Suprapubic skin (tissue), 4 donors: ENCODE results near the gene RPF1.

Source experiments
- EP300 ChIP-seq: sonication (generic); formaldehyde crosslinking; IDR thresholded peaks from one replicate; pipeline ENCODE4 v1.6.1; 2017; ENCODE audit warnings: antibody characterized with exemption
- POLR2A ChIP-seq, 2 donors: fragments of 450-650 bp; IDR thresholded peaks; one replicate each; pipeline ENCODE4 v1.6.1; 2017; ENCODE audit warnings: antibody characterized with exemption in 2 of 2, mild to moderate bottlenecking in 2 of 2, moderate library complexity in 2 of 2
- POLR2AphosphoS5 ChIP-seq, 3 donors: sonication (generic); formaldehyde crosslinking; IDR thresholded peaks; one replicate each; pipeline ENCODE4 v1.6.1; 2017; ENCODE audit warnings: antibody characterized with exemption in 3 of 3
- TF ChIP-seq, protein P1 (sequence below), 2 donors: fragments of 200-600 bp in 1 of 2; fragments of 450-650 bp in 1 of 2; sonication (generic) in 1 of 2; IDR thresholded peaks; one replicate each; pipeline ENCODE4 v1.5.1; 2016 to 2019; ENCODE audit warnings: antibody characterized with exemption in 2 of 2, mild to moderate bottlenecking in 1 of 2, moderate library complexity in 1 of 2

DNA sequence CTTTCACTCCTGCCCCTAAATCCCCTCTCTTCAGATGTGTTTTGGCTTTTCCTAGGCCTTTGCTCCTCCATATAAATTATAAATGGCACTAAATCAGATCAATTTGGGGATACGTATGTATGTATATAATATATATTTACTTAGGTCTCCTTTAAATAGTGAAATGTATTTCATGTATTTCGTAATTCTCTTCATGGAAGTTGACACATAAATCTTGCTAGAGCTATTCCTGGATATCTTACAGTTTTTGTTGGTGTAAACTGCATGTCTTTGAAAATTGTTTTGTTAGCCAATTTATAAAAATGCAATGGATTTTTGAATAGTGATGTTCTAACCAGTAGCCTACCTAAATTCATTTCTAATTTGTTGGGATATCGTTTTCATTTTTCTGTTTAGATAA, 9.0 kb downstream of the RPF1 start:
- TF ChIP-seq, protein P1, sequence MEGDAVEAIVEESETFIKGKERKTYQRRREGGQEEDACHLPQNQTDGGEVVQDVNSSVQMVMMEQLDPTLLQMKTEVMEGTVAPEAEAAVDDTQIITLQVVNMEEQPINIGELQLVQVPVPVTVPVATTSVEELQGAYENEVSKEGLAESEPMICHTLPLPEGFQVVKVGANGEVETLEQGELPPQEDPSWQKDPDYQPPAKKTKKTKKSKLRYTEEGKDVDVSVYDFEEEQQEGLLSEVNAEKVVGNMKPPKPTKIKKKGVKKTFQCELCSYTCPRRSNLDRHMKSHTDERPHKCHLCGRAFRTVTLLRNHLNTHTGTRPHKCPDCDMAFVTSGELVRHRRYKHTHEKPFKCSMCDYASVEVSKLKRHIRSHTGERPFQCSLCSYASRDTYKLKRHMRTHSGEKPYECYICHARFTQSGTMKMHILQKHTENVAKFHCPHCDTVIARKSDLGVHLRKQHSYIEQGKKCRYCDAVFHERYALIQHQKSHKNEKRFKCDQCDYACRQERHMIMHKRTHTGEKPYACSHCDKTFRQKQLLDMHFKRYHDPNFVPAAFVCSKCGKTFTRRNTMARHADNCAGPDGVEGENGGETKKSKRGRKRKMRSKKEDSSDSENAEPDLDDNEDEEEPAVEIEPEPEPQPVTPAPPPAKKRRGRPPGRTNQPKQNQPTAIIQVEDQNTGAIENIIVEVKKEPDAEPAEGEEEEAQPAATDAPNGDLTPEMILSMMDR (IDR thresholded peaks at IDR 0.05): no peak
- TF ChIP-seq POLR2A (IDR thresholded peaks at IDR 0.05) (no peak), POLR2AphosphoS5 (IDR thresholded peaks at IDR 0.05) (no peak), EP300 (no peak)
